Mesenchymal stem cell (in vitro differentiated cells and primary cell): ENCODE data around the gene CEACAM19.
"Not testable (repeated sequence)": the region's sequence is repeated elsewhere in the genome, so short reads cannot be mapped to it uniquely, and the experiment has no call there.

ENCODE experiments used
- DNase-seq: peaks from one replicate; pipeline ENCODE4 v3.0.0-alpha.2; 2013
- H2AFZ ChIP-seq: one replicate; pipeline ENCODE4 v1.6.1; 2013; ENCODE audit warnings: low read depth, mild to moderate bottlenecking, control low read depth, inconsistent platforms, low read length, moderate library complexity
- H2AK5ac ChIP-seq: 2 replicates; pipeline ENCODE4 v1.6.1; 2013; ENCODE audit warnings: low read length, moderate library complexity, mild to moderate bottlenecking, inconsistent platforms; ENCODE audit not compliant: severe bottlenecking
- H2BK120ac ChIP-seq: one replicate; pipeline ENCODE4 v1.6.1; 2013; ENCODE audit warnings: low read depth, mild to moderate bottlenecking, inconsistent platforms, low read length, moderate library complexity
- H2BK12ac ChIP-seq, 2 experiments: one replicate each; pipeline ENCODE4 v1.6.1; 2013; ENCODE audit warnings: inconsistent platforms in 2 of 2, low read length in 2 of 2, mild to moderate bottlenecking in 2 of 2, moderate library complexity in 2 of 2, control low read depth in 1 of 2
- H2BK15ac ChIP-seq: one replicate; pipeline ENCODE4 v1.6.1; 2013; ENCODE audit warnings: mild to moderate bottlenecking, low read depth, inconsistent platforms; ENCODE audit not compliant: poor library complexity, severe bottlenecking
- H2BK5ac ChIP-seq: 2 replicates; pipeline ENCODE4 v1.6.1; 2013; ENCODE audit warnings: low read depth, mild to moderate bottlenecking, low read length, control low read depth, inconsistent platforms; ENCODE audit not compliant: poor library complexity, severe bottlenecking
- H3K14ac ChIP-seq, 2 experiments: one replicate each; pipeline ENCODE4 v1.6.1; 2013; ENCODE audit warnings: inconsistent platforms in 2 of 2, low read length in 2 of 2, control low read depth in 1 of 2, mild to moderate bottlenecking in 1 of 2, moderate library complexity in 1 of 2
- H3K18ac ChIP-seq, 2 experiments: one replicate each; pipeline ENCODE4 v1.6.1; 2013; ENCODE audit warnings: inconsistent platforms in 2 of 2, low read length in 2 of 2, control low read depth in 1 of 2, low read depth in 1 of 2, mild to moderate bottlenecking in 1 of 2
- H3K23ac ChIP-seq, 2 experiments: one replicate each; pipeline ENCODE4 v1.6.1; 2013; ENCODE audit warnings: inconsistent platforms in 2 of 2, low read length in 2 of 2, mild to moderate bottlenecking in 2 of 2, moderate library complexity in 2 of 2, control low read depth in 1 of 2
- H3K27ac ChIP-seq: 2 replicates; pipeline ENCODE4 v1.5.1; 2013; ENCODE audit warnings: mild to moderate bottlenecking, moderate library complexity, low read length, control low read depth, inconsistent platforms; ENCODE audit not compliant: poor library complexity, severe bottlenecking
- H3K27me3 ChIP-seq, 2 experiments: 2 replicates each; pipeline versions ENCODE4 v1.6.1 to v1.7.0; 2013; ENCODE audit warnings: low read length in 2 of 2, mild to moderate bottlenecking in 2 of 2, moderate library complexity in 2 of 2, control low read depth in 1 of 2, inconsistent platforms in 1 of 2; ENCODE audit not compliant: control insufficient read depth in 1 of 2, insufficient read depth in 1 of 2
- H3K36me3 ChIP-seq, 2 experiments: 2 replicates each; pipeline versions ENCODE4 v1.6.1 to v1.7.0; 2013; ENCODE audit warnings: low read length in 2 of 2, control low read depth in 1 of 2, inconsistent platforms in 1 of 2, low read depth in 1 of 2, mild to moderate bottlenecking in 1 of 2; ENCODE audit not compliant: insufficient read depth in 2 of 2, control insufficient read depth in 1 of 2
- H3K4ac ChIP-seq, 2 experiments: one replicate each; pipeline ENCODE4 v1.6.1; 2013; ENCODE audit warnings: inconsistent platforms in 2 of 2, low read length in 2 of 2, mild to moderate bottlenecking in 2 of 2, moderate library complexity in 2 of 2, control low read depth in 1 of 2, low read depth in 1 of 2
- H3K4me1 ChIP-seq: 2 replicates; pipeline ENCODE4 v1.6.1; 2013; ENCODE audit warnings: low read depth, low read length, control low read depth; ENCODE audit not compliant: control insufficient read depth, insufficient read depth
- H3K4me2 ChIP-seq: 2 replicates; pipeline ENCODE4 v1.6.1; 2013; ENCODE audit warnings: low read length, mild to moderate bottlenecking, inconsistent platforms; ENCODE audit not compliant: poor library complexity, severe bottlenecking
- H3K4me3 ChIP-seq, 2 experiments: 2 replicates each; pipeline versions ENCODE4 v1.5.1 to v1.7.0; 2013; ENCODE audit warnings: low read length in 2 of 2, mild to moderate bottlenecking in 2 of 2, control low read depth in 1 of 2, low read depth in 1 of 2; ENCODE audit not compliant: insufficient read depth in 1 of 2
- H3K79me1 ChIP-seq: replicated peaks from 2 replicates; pipeline ENCODE4 v1.6.1; 2013; ENCODE audit warnings: mild to moderate bottlenecking, control low read depth, low read length, inconsistent platforms; ENCODE audit not compliant: poor library complexity, severe bottlenecking
- H3K9ac ChIP-seq: 2 replicates; pipeline ENCODE4 v1.7.0; 2013; ENCODE audit warnings: mild to moderate bottlenecking, low read length, moderate library complexity
- H3K9me3 ChIP-seq: 2 replicates; pipeline ENCODE4 v1.7.0; 2013; ENCODE audit warnings: mild to moderate bottlenecking, low read length; ENCODE audit not compliant: control insufficient read depth
- H4K8ac ChIP-seq: one replicate; pipeline ENCODE4 v1.6.1; 2013; ENCODE audit warnings: inconsistent platforms, mild to moderate bottlenecking, low read length, moderate library complexity
- H4K91ac ChIP-seq: one replicate; pipeline ENCODE4 v1.6.1; 2013; ENCODE audit warnings: mild to moderate bottlenecking, low read length, inconsistent platforms
- WGBS: methylation state at CpG from one replicate; pipeline ENCODE4 v1.1.7; 2013; ENCODE audit warnings: mixed read lengths; 5-methylcytosine and 5-hydroxymethylcytosine counted together

The CEACAM19 gene

DNA sequence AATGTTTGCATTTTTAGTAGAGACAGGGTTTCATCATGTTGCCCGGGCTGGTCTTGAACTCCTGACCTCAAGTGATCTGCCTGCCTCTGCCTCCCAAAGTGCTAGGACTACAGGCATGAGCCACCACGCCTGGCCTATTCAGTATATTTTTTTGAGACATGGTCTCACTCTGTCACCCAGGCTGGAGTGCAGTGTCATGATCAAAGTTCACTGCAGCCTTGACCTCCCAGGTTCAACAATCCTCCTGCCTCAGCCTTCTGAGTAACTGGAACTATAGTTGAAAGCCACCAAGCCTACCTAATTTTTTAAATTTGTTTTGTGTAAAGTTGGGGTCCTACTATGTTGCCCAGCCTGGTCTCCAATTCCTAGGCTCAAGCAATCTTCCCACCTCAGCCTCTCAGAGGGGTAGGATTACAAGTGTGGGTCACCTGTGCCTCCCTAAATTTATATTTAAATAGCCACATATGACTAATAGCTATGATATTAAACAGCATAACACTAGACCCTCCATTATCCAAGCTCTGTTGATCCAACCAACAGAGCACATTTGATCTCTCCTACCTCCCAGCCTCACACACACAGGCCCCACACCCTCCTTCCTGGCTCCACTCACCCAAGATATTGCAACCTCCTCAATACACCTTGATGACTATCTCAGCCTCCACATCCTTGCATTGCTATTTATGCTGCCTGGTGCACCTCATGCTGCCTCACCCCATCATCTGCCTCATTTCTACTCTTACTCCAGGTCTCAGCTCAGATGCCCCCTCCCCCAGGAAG is 2.1 kb upstream of the CEACAM19 start:
- H3K14ac ChIP-seq: no peak overlapping the region
- H3K4me3 ChIP-seq: no peak overlapping the region
- no peak overlapping the region for H3K4ac ChIP-seq
- H3K27ac ChIP-seq: no peak overlapping the region
- no peaks in the 10 kb centered on the region for H3K27me3 ChIP-seq
- no peak overlapping the region for H2BK12ac ChIP-seq
- no peaks in the 10 kb centered on the region for H3K4me1 ChIP-seq
- H3K9ac ChIP-seq: no peak overlapping the region
- H3K79me1 ChIP-seq: no peaks in the 10 kb centered on the region
- H3K18ac ChIP-seq: no peak overlapping the region
- H2BK120ac ChIP-seq: no peak overlapping the region
- H3K36me3 ChIP-seq: peaks cover 0 to 7% of the 10 kb centered on the region in 2 experiments
- H2AFZ ChIP-seq: no peak overlapping the region
- H3K4me2 ChIP-seq: no peak overlapping the region
- H4K8ac ChIP-seq: no peak overlapping the region
- no peak overlapping the region for H2AK5ac ChIP-seq
- H2BK5ac ChIP-seq: no peak overlapping the region
- no peak overlapping the region for H3K23ac ChIP-seq
- 90% methylated on average over 2 of the region's 2 CpGs for WGBS
- H4K91ac ChIP-seq: no peak overlapping the region
- no peaks in the 10 kb centered on the region for H3K9me3 ChIP-seq
- DNase-seq: no peak
- no peak overlapping the region for H2BK15ac ChIP-seq

GRCh38 chr19:44670027-44670426 is 1.3 kb upstream of the CEACAM19 start:
- H3K4me3 ChIP-seq, H3K14ac ChIP-seq, H3K36me3 ChIP-seq, H3K4me2 ChIP-seq, H3K79me1 ChIP-seq, H4K91ac ChIP-seq, H3K4me1 ChIP-seq, H2AFZ ChIP-seq, H2BK12ac ChIP-seq, H2AK5ac ChIP-seq, H2BK120ac ChIP-seq, H3K4ac ChIP-seq, H3K23ac ChIP-seq, H3K9me3 ChIP-seq, H4K8ac ChIP-seq, H3K27ac ChIP-seq, H2BK15ac ChIP-seq, DNase-seq, H3K27me3 ChIP-seq, H3K9ac ChIP-seq, H3K18ac ChIP-seq, H2BK5ac ChIP-seq: not testable (repeated sequence)
- WGBS: 69% methylated on average over 2 of the region's 2 CpGs

DNA sequence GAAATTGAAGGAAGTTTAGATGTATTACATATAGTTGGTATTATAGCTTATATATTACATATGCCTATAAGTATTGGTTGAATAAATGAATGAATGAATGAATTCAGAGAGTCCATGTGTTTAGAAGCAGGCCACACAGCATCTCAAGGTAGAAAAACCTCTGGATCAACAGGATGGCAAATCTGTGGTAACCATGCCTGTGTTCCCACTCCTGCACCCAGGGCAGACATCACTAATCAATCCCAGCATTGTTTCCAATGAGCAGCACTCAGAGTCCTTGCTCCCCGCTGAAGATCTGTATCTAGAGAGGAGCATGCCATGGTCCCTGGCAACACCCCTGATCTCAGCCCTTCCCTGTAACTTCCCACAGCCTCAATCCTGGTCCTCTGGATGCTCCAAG is 944 bp downstream of the CEACAM19 start:
- H3K36me3 ChIP-seq: peaks cover 0 to 4% of the 10 kb centered on the region in 2 experiments
- no peaks in the 10 kb centered on the region for H3K79me1 ChIP-seq
- no peak overlapping the region for H2BK15ac ChIP-seq
- DNase-seq: no peak
- no peak overlapping the region for H2AK5ac ChIP-seq
- H3K4me1 ChIP-seq: no peaks in the 10 kb centered on the region
- H3K14ac ChIP-seq: no peak overlapping the region
- no peak overlapping the region for H3K27ac ChIP-seq
- no peak overlapping the region for H3K9ac ChIP-seq
- no peak overlapping the region for H3K4me3 ChIP-seq
- H3K9me3 ChIP-seq: no peaks in the 10 kb centered on the region
- 87% methylated on average over 1 of the region's 1 CpG for WGBS
- no peak overlapping the region for H2BK5ac ChIP-seq
- no peak overlapping the region for H4K8ac ChIP-seq
- H3K23ac ChIP-seq: no peak overlapping the region
- no peak overlapping the region for H3K18ac ChIP-seq
- H3K27me3 ChIP-seq: no peaks in the 10 kb centered on the region
- no peak overlapping the region for H2AFZ ChIP-seq
- no peak overlapping the region for H4K91ac ChIP-seq
- H3K4ac ChIP-seq: no peak overlapping the region
- no peak overlapping the region for H3K4me2 ChIP-seq
- H2BK12ac ChIP-seq: no peak overlapping the region
- no peak overlapping the region for H2BK120ac ChIP-seq

DNA sequence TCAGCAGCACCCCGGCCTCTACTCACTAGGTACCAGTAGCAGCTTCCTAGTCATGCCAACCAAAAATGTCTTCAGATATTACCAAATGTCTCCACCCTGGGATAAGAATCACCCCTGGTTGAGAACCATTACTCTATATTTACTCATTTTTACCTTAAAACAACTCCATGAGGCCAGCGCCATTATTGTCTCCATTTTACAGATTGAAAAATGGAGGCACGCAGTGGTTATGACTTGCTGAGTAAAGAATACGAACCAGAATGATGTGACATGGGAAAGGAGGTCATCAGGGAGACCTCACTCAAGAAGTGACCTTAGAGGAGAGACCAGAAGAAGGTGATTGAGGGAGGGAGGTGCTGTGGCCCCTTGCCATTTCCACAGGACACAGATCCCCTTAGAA is 2.2 kb downstream of the CEACAM19 start:
- Histone ChIP-seq H2AK5ac (no peak overlapping the region), H2BK12ac (no peak overlapping the region), H4K8ac (no peak overlapping the region), H3K4ac (no peak overlapping the region), H2BK15ac (no peak overlapping the region), H2AFZ (no peak overlapping the region), H3K79me1 (no peaks in the 10 kb centered on the region), H3K4me1 (no peaks in the 10 kb centered on the region), H3K27me3 (no peaks in the 10 kb centered on the region), H3K36me3 (peaks cover 0 to 4% of the 10 kb centered on the region in 2 experiments), H2BK120ac (no peak overlapping the region), H2BK5ac (no peak overlapping the region), H3K9ac (no peak overlapping the region), H3K4me2 (no peak overlapping the region), H3K14ac (no peak overlapping the region), H3K9me3 (no peaks in the 10 kb centered on the region), H3K4me3 (no peak overlapping the region), H4K91ac (no peak overlapping the region), H3K27ac (no peak overlapping the region), H3K23ac (no peak overlapping the region), H3K18ac (no peak overlapping the region)
- DNase-seq: no peak
- WGBS: 93% methylated on average over 4 of the region's 4 CpGs
